OCI-LY1 (cell line): Measurements from ENCODE around the gene C6orf136.
"Not testable (repeated sequence)": the region's sequence is repeated elsewhere in the genome, so short reads cannot be mapped to it uniquely, and the experiment has no call there.

Experiments used
- H2AFZ ChIP-seq: fragments of 200-600 bp; sonication (generic), shearing (Covaris generic); 2 replicates; pipeline ENCODE4 v1.6.0; 2014; ENCODE audit warnings: antibody characterized with exemption, mild to moderate bottlenecking, low read length
- H3F3A ChIP-seq: fragments of 200-600 bp; sonication (generic), shearing (Covaris generic); 2 replicates; pipeline ENCODE4 v1.6.0; 2014; ENCODE audit warnings: mild to moderate bottlenecking, antibody characterized with exemption, low read length, moderate library complexity; ENCODE audit not compliant: insufficient read depth
- H3K27ac ChIP-seq: fragments of 200-600 bp; sonication (generic); 2 replicates; pipeline ENCODE4 v1.5.1; 2014; ENCODE audit warnings: low read length, mixed run types, mild to moderate bottlenecking, low read depth; ENCODE audit not compliant: poor library complexity, severe bottlenecking
- H3K27me3 ChIP-seq: fragments of 200-600 bp; sonication (generic); 2 replicates; pipeline ENCODE4 v1.6.0; 2014; ENCODE audit warnings: antibody characterized with exemption, mild to moderate bottlenecking, low read length, moderate library complexity; ENCODE audit not compliant: insufficient read depth
- H3K36me3 ChIP-seq: fragments of 200-600 bp; sonication (generic); 2 replicates; pipeline ENCODE4 v1.6.1; 2014; ENCODE audit warnings: mild to moderate bottlenecking, antibody characterized with exemption, low read length, moderate library complexity, mixed read lengths; ENCODE audit not compliant: insufficient read depth
- H3K4me1 ChIP-seq: fragments of 200-600 bp; sonication (generic); 2 replicates; pipeline ENCODE4 v1.5.1; 2014; ENCODE audit warnings: mild to moderate bottlenecking, low read length, moderate library complexity; ENCODE audit not compliant: insufficient read depth, severe bottlenecking
- H3K4me2 ChIP-seq: fragments of 200-600 bp; sonication (generic), shearing (Covaris generic); 2 replicates; pipeline ENCODE4 v1.6.1; 2014; ENCODE audit warnings: low read length
- H3K4me3 ChIP-seq: fragments of 200-600 bp; sonication (generic); 2 replicates; pipeline ENCODE4 v1.5.1; 2014; ENCODE audit warnings: low read length, low read depth, mild to moderate bottlenecking, mixed read lengths; ENCODE audit not compliant: poor library complexity, severe bottlenecking
- H3K79me2 ChIP-seq: fragments of 200-600 bp; shearing (Covaris generic); 2 replicates; pipeline ENCODE4 v1.6.1; 2016; ENCODE audit warnings: mixed run types, low read length, mixed read lengths; ENCODE audit not compliant: insufficient read depth
- H3K9ac ChIP-seq: fragments of 200-600 bp; sonication (generic), shearing (Covaris generic); 2 replicates; pipeline ENCODE4 v1.6.1; 2014; ENCODE audit warnings: mild to moderate bottlenecking, low read length, mixed read lengths
- H3K9me2 ChIP-seq: fragments of 200-600 bp; sonication (generic), shearing (Covaris generic); 2 replicates; pipeline ENCODE4 v1.6.1; 2014; ENCODE audit warnings: low read depth, mild to moderate bottlenecking, low read length, mixed read lengths
- H3K9me3 ChIP-seq: fragments of 200-600 bp; shearing (Covaris generic); 2 replicates; pipeline ENCODE4 v1.6.1; 2014; ENCODE audit warnings: low read length, mixed read lengths
- H4K20me1 ChIP-seq: fragments of 200-600 bp; sonication (generic), shearing (Covaris generic); 2 replicates; pipeline ENCODE4 v1.6.0; 2016; ENCODE audit warnings: mild to moderate bottlenecking, low read length; ENCODE audit not compliant: insufficient read depth
- EZH2 ChIP-seq: fragments of 200-600 bp; sonication (generic), shearing (Covaris generic); IDR thresholded peaks from 2 replicates; pipeline ENCODE4 v1.8.0; 2017; ENCODE audit warnings: borderline replicate concordance, mixed run types, mild to moderate bottlenecking, antibody characterized with exemption, low read length, moderate library complexity, mixed read lengths
- TF ChIP-seq, protein P1 (sequence below): fragments of 200-600 bp; sonication (generic), shearing (Covaris generic); IDR thresholded peaks from 2 replicates; pipeline ENCODE4 v1.5.1; 2017; ENCODE audit warnings: mild to moderate bottlenecking, antibody characterized with exemption, low read length, moderate library complexity, mixed read lengths

Gene C6orf136

DNA sequence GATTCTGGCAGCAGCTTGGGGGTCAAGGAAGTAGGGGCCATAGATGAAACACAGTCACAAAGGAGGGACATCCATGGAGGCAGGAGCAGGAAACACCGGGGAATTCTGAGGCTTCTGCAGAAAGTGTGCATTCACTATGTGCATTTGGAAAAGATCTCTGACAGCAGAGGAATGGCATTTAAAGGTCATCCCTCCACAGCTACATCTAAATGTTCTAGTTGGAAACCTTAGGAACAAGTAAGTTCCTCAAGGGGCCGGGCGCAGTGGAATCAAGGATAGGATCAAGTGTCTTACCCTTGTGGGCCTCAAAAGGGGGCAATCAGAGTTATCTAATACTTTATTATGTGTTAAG lies 8.8 kb downstream of the C6orf136 start:
- no peaks in the 10 kb centered on the region for H4K20me1 ChIP-seq
- H3K4me3 ChIP-seq: no peak overlapping the region
- H3K36me3 ChIP-seq: peaks cover 87% of the 10 kb centered on the region
- no peak overlapping the region for H3K9ac ChIP-seq
- no peak overlapping the region for H3K27ac ChIP-seq
- no peaks in the 10 kb centered on the region for H3K9me2 ChIP-seq
- TF ChIP-seq, protein P1, sequence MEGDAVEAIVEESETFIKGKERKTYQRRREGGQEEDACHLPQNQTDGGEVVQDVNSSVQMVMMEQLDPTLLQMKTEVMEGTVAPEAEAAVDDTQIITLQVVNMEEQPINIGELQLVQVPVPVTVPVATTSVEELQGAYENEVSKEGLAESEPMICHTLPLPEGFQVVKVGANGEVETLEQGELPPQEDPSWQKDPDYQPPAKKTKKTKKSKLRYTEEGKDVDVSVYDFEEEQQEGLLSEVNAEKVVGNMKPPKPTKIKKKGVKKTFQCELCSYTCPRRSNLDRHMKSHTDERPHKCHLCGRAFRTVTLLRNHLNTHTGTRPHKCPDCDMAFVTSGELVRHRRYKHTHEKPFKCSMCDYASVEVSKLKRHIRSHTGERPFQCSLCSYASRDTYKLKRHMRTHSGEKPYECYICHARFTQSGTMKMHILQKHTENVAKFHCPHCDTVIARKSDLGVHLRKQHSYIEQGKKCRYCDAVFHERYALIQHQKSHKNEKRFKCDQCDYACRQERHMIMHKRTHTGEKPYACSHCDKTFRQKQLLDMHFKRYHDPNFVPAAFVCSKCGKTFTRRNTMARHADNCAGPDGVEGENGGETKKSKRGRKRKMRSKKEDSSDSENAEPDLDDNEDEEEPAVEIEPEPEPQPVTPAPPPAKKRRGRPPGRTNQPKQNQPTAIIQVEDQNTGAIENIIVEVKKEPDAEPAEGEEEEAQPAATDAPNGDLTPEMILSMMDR: no peak
- no peak for TF ChIP-seq EZH2
- no peaks in the 10 kb centered on the region for H3F3A ChIP-seq
- no peaks in the 10 kb centered on the region for H3K27me3 ChIP-seq
- no peaks in the 10 kb centered on the region for H3K9me3 ChIP-seq
- H3K4me2 ChIP-seq: no peak overlapping the region
- H3K4me1 ChIP-seq: no peaks in the 10 kb centered on the region
- H2AFZ ChIP-seq: no peak overlapping the region
- H3K79me2 ChIP-seq: no peaks in the 10 kb centered on the region

DNA sequence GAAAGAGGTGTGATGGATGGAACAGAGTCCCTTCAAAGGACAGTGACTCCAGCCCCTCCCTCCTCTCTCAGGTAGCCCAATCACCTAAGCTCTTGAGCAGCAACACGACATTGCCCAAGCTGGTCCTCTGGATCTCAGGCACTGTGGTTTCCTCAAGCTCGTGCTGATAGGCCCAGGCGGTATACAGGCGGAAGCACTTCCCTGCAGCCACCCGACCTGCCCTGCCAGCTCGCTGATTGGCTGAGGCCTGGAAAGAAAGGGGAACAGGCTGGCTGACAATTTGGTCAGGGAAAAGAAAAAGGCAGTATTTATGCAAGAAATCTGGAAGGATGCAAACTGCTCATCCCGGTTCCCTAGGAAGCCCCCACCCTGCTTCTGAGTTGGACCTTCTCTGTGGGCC lies 9.6 kb downstream of the C6orf136 start:
- no peaks in the 10 kb centered on the region for H3K79me2 ChIP-seq
- no peaks in the 10 kb centered on the region for H3K9me3 ChIP-seq
- H3K4me1 ChIP-seq: no peaks in the 10 kb centered on the region
- no peaks in the 10 kb centered on the region for H4K20me1 ChIP-seq
- no peaks in the 10 kb centered on the region for H3K9me2 ChIP-seq
- H3K4me2 ChIP-seq: no peak overlapping the region
- peaks cover 83% of the 10 kb centered on the region for H3K36me3 ChIP-seq
- no peak overlapping the region for H3K9ac ChIP-seq
- no peak overlapping the region for H3K27ac ChIP-seq
- H3K27me3 ChIP-seq: no peaks in the 10 kb centered on the region
- TF ChIP-seq, protein P1: no peak
- no peak for TF ChIP-seq EZH2
- no peak overlapping the region for H2AFZ ChIP-seq
- H3F3A ChIP-seq: no peaks in the 10 kb centered on the region
- H3K4me3 ChIP-seq: no peak overlapping the region

DNA sequence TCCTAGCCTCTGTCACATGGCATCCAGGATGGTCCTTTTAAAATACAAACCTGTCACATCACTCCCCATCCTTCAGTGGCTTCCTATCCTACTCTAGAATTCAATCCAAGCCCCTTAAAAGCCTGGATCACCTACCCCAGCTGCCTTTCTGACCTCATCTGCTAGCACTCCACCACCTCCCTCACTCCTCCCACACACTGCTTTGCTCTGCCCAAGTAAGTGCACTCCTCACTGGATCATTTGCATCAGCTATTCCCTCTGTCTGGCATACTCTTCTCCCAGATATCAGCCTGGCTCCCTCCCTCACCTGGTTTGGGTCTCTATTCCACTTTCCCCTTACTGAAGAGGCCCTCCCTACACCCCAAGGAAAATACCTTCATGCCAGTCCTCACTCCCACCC lies 10.5 kb downstream of the C6orf136 start:
- Histone ChIP-seq H3F3A (no peaks in the 10 kb centered on the region), H3K36me3 (peaks cover 83% of the 10 kb centered on the region), H3K79me2 (no peaks in the 10 kb centered on the region), H3K9ac (no peak overlapping the region), H3K9me2 (no peaks in the 10 kb centered on the region), H3K4me1 (no peaks in the 10 kb centered on the region), H3K27me3 (no peaks in the 10 kb centered on the region), H3K4me2 (no peak overlapping the region), H3K27ac (no peak overlapping the region), H4K20me1 (no peaks in the 10 kb centered on the region), H3K9me3 (no peaks in the 10 kb centered on the region), H2AFZ (no peak overlapping the region), H3K4me3 (no peak overlapping the region)
- TF ChIP-seq EZH2: no peak
- TF ChIP-seq, protein P1: no peak

DNA sequence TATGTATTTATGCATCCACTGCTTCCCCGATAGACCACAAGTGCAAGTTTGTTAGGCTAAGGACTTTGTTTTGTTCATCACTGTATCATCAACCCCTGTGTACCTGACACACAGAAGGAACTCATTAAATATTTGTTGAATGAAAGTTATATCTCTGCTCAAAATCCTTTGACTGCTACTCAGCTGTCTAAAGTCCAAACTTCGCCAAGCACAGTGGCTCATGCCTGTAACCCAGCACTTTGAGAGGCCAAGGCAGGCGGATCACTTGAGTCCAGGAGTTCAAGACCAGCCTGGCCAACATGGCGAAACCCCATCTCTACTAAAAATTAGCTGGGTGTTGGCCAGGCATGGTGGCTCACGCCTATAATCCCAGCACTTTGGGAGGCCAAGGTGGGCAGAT lies 11.0 kb downstream of the C6orf136 start:
- H3F3A ChIP-seq, H3K27ac ChIP-seq, H3K9me3 ChIP-seq, H3K9me2 ChIP-seq, H3K4me1 ChIP-seq, H2AFZ ChIP-seq, H3K79me2 ChIP-seq, H4K20me1 ChIP-seq, H3K4me3 ChIP-seq, H3K4me2 ChIP-seq, H3K9ac ChIP-seq, H3K27me3 ChIP-seq: not testable (repeated sequence)
- H3K36me3 ChIP-seq: peaks cover 83% of the 10 kb centered on the region
